OCI-M1 (cell line): ENCODE data around the gene TMEM178B.
A peak's percentile ranks its signal among the peaks of the same experiment; 100 is the strongest.
"Not testable (repeated sequence)": the region's sequence is repeated elsewhere in the genome, so short reads cannot be mapped to it uniquely, and the experiment has no call there.

Experiments
- DNase-seq: peaks from one replicate; lab custom pipeline; 2025; lab: John Stamatoyannopoulos, UW

The TMEM178B gene

GRCh38 chr7:141073641-141074161, at the start of gene TMEM178B:
Gene TMEM178B, plus strand, starts transcription at chr7:141074064.
- DNase-seq: no peak

GRCh38 chr7:141024668-141025067, 49.2 kb upstream of the TMEM178B start:
- no peak for DNase-seq

- no peak for DNase-seq
Measured at GRCh38 chr7:141027043-141027442, 46.8 kb upstream of the TMEM178B start.

- DNase-seq: peak; percentile 2
Measured at GRCh38 chr7:141028767-141029166, 45.1 kb upstream of the TMEM178B start.

- DNase-seq: not testable (repeated sequence)
Measured at GRCh38 chr7:141032539-141033323, 41.1 kb upstream of the TMEM178B start.

GRCh38 chr7:141038100-141038499, 35.8 kb upstream of the TMEM178B start:
- not testable (repeated sequence) for DNase-seq

GRCh38 chr7:141039376-141039775, 34.5 kb upstream of the TMEM178B start:
- no peak for DNase-seq

GRCh38 chr7:141042222-141043193, 31.4 kb upstream of the TMEM178B start:
- no peak for DNase-seq

- DNase-seq: no peak
Measured at GRCh38 chr7:141043616-141044015, 30.2 kb upstream of the TMEM178B start.

- no peak for DNase-seq
Measured at GRCh38 chr7:141045126-141045841, 28.6 kb upstream of the TMEM178B start.

GRCh38 chr7:141045842-141046620, 27.8 kb upstream of the TMEM178B start:
- DNase-seq: no peak

GRCh38 chr7:141053626-141054025, 20.2 kb upstream of the TMEM178B start:
- DNase-seq: peak; percentile 1

- DNase-seq: no peak
Measured at GRCh38 chr7:141055146-141055545, 18.7 kb upstream of the TMEM178B start.

- DNase-seq: no peak
Measured at GRCh38 chr7:141057788-141058187, 16.1 kb upstream of the TMEM178B start.

- DNase-seq: not testable (repeated sequence)
Measured at GRCh38 chr7:141067856-141068255, 6.0 kb upstream of the TMEM178B start.

- DNase-seq: peak; percentile 45
Measured at GRCh38 chr7:141071260-141071854, 2.5 kb upstream of the TMEM178B start.

GRCh38 chr7:141071855-141072547, 1.9 kb upstream of the TMEM178B start:
- no peak for DNase-seq

GRCh38 chr7:141072548-141073172, 1.2 kb upstream of the TMEM178B start:
- no peak for DNase-seq

GRCh38 chr7:141073173-141073640, 657 bp upstream of the TMEM178B start:
- DNase-seq: no peak
